ENCODE measurements around the gene RER1.

Gene RER1

DNA sequence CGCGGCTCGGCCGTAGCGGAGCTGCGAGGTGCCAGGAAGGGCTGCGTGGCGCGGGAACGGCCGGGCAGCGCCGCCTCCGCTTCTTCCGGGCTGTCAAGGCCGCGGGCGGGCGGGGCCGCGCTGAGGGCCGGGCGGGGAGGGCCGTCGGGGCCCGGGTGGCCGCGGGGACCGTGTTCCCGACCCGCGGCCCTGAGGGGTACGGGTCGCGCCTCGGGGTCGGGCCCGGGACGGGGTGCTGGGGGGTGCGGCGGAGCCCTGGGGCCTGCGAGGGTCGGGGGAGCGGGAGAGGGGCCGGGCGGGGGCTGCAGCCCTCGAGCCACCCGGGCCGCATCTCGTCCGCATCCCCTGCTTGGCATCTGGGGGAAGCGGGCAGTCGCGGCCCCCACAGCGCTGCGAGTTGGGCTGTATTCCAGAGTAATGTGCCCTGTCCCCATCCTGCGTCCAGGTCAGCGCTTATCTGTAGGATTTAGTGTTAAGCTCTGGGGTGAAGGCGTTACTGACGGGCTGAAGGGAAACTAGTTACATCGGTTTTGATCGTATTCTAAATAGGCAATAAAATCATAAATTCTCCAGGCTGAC lies 379 bp downstream of the RER1 start:
- no peak for DNase-seq (ENCODE audit: low read depth)

DNA sequence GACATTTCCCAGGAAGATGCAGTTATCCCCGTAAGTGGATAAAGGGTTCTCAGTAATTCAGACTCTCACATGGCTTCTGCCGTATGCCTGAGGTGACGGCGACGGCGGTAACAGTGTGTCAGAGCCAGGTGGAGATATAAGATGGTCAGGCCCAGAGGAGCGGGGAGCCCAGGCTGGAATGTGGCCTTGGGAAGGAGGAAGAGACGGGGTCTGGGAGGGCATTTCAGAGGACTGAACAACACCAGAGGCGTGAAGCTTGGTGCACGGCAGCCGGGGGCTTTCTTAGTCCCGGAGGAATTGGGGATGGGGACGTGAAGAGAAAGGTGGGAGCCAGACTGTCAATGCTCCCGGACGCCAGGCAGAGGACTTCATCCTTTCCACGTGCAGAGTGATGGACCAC lies 1.0 kb downstream of the RER1 start:
- DNase-seq (ENCODE audit: low read depth) = no peak

DNA sequence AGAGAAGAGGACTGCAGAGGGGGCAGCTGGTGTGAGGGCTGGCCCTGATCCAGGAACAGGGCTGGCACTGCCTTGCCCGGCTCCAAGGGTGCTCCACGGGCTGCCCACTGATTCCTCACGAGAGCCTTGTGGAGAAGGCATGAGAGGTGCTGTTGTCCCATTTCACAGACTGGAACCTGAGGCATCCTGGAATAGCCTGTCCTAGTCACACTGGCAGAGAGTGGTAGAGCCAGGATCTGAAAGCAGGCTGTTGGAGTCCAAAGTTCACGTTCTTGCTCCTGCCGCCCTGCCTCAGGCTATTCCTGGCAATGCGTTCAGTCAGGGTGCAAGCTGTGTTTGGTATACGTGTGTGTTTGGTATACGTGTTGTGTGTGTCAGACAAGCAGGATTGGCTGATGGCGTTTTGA lies 1.8 kb downstream of the RER1 start:
- no peak for DNase-seq (ENCODE audit: low read depth)

DNA sequence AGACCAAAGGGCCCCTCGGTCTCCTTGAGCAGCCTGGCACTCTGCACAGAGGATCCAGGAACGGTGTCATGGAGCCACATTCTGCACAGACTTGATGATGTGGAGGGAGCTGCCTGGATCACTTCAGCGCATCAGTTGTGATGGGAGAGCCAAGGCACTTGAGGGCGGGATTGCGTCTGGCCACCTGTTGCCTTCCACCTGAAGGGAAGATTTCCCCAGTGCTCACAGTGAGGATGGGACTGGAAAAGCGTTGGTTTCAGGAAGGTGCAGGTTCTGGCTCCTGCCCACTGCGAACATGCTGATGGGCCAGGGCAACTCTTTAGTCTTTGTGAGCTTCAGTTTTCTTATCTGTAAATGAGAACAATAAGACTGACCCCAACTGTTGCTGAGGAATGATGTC lies 2.6 kb downstream of the RER1 start:
- no peak for DNase-seq (ENCODE audit: low read depth)

DNA sequence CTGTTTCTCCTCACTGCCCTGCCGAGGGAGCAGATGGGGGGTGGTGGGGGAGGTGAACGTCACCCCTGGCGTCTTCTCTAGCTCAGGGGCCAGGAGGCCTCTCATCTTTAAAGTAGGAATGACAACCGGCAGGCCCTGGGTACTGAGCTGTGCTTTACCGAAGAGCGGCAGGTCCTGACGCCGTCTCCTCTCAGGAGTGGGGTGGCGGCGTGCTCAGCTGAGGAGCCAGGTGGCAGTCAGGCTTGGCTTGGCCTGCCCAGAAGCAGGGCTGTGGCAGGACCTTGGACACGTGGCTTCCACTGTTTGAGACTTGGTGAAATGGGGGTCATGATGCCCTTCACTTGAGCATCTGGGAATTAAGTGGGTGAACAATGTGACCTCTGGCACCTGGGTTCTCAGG lies 3.1 kb downstream of the RER1 start:
- DNase-seq (ENCODE audit: low read depth) = no peak

DNA sequence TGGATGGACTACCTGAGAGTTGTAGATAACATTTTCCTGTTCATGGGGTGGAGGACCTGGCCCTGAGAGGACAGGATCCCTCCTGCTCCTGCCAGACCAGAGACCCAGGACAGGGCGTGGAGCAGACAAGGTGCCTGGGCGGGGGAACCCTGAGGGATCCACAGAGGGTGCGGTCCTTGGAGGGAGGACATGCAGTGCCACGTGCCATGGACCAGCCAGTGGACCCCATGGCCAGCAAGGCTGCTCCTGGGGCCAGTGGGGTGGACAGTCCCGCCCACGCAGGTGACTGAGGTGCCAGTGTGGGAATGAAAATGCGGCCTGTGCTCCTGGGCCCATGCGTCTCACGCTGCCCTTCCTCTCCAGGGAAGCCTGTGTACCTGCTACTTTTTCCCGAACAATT lies 3.6 kb downstream of the RER1 start:
- no peak for DNase-seq (ENCODE audit: low read depth)

DNA sequence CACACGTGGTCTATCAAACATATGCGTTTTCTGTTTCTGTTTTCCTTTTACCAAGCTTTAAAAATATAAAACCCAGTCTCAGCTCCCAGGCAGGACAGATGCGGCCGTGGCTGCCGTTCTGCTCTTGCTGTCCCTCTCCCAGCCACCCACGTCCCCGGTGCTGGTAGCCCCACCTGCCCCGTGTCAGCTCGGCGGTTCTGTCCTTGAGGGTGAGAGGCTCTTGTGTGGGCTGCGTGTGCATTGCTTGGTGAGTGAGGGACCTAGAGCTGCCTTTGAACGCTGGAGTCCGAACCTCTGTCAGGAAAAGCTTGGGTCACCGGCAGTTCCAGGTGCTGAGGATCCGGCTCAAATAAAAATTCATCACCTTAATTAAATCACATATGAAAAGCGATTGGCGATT lies 4.4 kb downstream of the RER1 start:
- no peak for DNase-seq (ENCODE audit: low read depth)

DNA sequence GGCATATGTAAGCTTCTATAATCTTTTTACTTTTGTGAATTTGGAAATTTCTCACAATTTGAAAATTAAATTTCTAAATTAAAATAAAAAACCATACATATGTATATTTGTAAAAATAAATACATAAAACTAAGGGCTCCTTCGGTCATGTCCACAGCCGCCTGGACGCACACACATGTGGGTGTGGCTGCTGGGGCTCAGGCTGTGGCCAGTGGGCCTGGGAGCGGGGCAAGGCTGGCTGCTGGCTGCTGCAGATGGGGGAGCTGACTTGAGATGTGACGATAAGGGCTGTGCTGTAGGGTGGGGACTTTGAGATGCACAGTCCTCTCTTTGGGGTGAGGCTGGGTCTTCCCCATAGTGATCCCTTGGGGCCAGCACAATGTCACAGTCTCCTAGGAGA lies 4.8 kb downstream of the RER1 start:
- DNase-seq (ENCODE audit: low read depth) = no peak

DNA sequence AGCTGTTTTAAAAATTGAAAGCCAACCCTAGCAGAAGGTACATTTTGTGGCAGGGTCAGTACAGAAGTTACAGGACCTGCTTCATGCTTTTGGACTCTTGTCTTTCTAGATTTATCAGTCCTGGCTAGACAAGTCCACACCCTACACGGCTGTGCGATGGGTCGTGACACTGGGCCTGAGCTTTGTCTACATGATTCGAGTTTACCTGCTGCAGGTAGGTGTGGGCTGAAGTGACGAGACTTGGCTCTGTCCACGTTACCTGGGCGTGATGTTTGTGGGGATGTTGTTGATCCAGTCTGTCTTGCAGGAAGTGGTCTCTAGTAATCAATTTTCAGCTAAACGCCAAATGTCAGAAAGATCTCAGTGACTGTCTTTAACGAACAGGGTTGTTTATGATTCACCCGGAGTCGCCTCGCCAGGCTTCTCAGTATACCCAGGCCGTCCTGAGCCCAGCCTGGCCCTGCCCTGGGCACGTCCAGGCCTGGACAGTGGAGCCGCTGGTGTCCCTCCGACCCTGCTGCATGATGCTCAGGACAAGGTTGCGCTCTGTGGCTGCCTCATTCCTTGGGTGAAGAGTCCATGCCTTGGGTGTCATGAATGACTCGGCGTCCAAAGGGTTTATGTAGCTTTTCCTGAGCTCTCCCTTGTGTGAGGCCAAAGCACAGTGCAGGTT lies 5.5 kb downstream of the RER1 start:
- no peak for DNase-seq (ENCODE audit: low read depth)

DNA sequence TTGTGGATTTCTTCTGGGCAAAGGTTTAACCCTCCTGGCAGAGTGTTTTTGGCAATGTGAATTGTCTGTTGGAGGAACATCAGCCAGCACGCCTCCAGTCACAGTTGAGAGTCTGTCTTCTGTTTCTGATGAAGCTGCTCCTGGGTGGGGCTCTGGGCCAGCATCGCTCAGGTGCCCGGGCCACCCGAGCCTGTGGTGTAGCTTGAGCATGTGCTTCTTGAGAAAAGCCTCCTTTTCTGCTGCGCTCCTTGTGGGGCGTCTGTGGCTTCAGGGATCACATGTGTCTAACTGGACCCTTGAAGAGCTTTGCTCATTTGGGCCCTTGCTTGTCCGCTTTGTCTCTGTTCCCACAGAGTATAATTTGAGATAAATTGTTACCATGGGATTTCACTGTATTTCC lies 7.2 kb downstream of the RER1 start:
- no peak for DNase-seq (ENCODE audit: low read depth)

DNA sequence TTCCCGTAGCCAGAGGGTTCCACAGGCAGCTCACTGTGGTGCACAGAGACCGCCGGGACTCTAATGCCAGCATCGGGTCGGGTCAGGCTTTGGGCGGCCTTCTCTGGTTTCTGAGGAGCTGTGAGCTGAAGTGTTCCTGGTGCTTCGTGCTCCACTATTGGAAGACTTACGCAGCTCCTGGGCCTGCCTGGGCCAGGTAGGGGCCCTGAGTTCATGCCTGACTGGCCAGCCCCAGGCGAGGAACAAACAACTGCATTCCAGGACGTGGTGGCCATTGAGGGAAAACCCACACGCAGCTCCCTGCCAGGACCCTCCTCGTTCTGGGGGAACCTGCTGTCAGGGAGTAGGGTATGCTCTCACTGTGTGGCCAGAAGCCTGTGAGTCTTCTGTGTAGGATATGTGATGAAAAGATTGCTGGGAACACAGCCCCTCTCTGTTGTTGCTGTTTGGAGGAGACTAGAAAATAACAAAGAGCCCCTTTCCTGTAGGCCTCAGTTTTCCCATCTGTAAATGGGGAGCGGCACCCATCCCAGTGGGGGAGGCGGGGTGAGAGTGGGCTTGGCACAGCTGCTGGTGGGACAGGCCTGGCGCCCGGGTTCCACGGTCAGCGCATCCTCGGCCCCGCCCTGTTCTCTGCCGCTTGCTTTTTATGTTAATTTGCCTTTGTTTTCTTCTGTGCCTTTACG lies 8.4 kb downstream of the RER1 start:
- no peak for DNase-seq (ENCODE audit: low read depth)

DNA sequence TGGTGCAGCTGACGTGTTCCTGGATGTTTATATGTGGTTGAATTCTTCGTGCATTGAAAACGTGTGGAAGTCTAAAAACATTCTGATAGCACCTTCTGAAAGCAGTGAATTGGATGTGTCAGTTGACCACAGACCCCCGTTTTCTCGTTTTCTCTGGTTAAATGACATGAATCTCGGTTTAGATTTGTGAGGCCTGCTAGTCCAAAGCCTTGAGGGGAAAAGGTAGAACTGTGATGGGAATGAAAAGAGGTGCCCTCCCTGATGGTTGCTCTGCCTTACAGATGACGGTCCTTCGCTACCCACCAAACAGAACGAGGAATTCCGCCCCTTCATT lies 8.9 kb downstream of the RER1 start:
- no peak for DNase-seq (ENCODE audit: low read depth)

DNA sequence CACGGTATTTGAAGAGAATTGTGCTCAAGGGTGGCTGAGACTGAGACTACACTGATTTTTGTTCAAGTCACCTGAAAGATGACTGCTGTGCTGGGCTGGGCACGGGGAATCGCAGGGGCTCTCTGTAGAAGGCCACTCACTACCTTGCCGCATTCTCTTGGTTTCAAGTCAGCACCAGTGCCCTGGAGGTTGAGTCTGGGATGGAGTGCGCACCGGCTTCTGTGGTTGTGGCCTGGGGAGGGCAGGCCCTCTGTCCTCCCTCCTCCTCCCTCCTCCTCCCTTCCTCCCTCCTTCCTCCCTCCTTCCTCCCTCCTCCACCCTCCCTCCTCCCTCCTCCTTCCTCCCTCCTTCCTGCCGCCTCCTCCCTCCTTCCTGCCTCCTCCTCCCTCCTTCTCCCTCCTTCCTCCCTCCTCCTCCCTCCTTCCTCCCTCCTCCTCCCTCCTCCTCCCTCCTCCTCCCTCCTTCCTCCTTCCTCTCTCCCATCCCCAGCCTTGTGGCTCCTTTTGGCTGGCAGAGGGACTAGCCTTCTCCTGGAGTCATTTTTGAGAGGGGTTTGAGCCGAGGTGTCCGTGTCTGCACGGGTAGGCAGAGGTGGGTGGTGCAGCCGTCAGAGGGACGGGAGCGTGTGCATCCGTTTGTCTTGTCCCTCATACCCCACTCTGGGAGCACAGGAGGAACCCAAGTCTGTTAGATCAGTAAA lies 9.5 kb downstream of the RER1 start:
- no peak for DNase-seq (ENCODE audit: low read depth)

DNA sequence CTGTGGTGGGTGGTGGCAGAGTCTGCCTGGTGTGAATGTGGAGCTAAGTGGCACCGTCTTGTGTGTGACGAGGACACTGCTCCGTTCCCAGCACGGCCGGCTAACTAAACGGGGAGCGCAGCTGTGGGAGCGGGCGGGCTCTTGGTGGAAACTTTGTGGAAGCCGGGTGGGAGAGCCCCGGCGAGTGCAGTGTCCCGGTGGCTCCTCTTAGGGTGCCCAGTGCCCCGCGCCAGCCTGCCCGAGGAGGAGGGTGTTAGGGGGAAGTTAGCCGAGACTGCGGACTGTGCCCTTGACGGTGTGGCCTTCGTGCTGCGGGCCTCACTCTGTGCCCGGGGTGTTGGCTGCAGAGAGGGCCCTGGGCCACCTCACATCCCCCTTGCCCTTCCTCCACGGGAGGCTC lies 10.8 kb downstream of the RER1 start:
- no peak for DNase-seq (ENCODE audit: low read depth)

DNA sequence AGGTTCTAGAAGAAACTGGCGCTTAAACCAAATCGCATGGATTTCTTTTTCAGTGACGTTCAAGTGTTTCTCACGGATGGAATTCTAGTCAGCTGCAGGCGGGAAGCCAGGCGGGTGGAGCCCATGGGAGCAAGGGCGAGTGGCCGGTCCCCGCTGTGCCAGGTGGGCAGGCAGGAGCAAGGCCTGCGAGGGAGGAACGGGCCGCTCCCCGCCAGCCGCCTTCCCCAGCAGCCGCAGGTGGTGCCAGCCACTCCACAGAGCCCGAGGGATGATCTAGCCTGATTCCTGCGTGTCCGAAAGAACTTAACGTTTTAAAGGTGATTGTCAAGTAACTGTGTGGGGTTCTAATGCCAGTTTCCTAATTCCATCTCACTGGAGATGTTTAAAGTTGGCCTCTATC lies 11.6 kb downstream of the RER1 start:
- no peak for DNase-seq (ENCODE audit: low read depth)

DNA sequence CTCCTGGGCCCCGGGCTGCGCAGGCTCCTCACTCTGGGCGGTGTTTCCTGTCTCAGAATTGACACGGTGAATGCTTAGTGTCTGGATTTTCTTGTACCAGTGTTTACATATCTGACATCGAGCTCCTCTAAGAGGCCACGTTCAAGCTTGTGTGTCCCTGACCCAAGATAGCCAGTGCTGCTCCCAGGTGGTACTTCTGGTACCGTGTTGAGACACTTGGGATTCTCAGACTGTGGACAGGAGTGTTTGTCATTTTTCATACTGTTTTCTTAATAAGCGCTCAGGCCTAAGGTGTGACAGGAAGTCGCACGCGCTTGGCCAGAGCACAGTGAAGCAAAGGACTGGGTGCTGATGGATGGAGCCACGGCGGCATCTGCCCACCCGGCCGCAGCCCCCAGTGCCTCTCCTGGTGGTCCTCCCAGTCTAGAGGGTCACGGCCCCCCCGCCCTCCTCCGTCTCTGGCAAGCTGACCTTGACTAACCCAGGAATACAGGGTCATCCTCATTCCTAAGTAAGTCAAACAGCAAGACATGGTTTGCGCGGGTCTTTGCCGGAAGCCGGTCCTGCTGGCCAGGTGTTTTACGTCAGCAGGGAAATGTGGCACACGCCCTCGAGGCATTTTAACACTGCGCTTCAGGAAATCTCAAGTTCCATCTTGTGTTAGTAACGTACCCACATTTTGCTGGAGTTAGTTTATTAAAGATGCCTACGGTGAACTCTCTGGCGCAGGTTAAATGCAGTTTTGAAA lies 12.7 kb downstream of the RER1 start:
- DNase-seq (ENCODE audit: low read depth) = no peak

DNA sequence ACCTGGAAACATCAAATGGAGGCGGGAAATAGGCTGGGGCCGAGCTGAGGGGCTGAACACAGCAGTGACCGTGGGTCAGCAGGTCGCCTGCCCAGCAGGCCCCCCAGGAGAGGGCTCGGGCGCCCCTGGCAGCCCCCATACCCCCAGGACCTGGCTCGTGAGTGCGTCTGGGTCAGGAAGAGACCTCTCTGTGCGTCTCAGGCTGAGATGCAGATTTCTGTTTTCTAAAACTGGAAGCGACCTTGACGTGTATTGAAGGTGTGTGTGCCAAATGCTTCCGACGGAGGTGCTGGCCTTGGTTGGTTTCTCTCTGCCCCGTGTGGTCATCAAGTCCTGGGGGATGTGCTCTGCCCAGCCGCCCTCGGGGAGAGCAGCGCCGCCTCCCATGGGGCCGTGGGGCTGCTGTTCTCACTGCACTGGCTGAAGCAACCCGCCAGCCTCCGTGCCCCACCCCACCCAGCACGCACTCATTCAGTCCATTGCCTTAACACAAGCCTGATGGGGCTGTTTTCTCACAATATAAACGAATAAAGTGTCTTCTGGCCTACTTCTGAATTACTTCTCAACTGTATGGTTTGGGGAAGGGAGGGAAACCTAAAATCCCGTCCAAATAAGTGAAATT lies 13.4 kb downstream of the RER1 start:
- DNase-seq (ENCODE audit: low read depth) = no peak

DNA sequence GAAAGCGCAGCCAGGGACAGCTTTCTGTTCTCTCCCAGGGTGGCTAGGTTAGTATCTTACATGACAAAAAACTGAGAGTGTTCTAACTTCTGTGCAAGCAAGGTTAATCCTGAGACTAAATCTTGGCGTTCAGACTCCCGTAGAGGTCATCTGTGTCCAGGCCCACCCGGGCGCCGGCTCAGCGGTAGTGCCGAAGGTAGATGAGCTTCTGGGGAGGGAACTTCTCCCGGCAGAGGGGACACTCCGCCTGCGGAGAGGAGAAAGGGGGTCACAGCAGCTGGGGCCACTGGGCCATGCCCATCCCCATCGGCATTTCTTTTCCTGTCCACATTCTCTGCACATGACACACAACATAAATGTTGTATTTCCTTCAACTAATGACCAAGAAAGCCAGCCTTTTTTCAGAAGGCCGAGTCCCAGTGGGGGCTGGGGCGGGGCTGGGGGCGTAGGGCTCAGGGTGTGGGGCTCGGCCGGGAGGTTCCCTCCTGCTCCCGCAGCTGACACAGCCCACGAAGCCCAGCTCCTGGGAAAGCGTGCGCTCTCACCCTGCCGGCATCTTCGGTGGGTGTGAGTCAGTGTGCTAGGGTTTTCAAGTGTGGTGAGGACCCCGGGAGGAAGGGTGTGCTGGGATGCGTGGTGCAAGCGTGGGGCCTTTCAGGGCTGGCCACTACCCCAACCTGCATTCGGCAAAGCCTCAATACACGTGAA lies 14.1 kb downstream of the RER1 start:
- no peak for DNase-seq (ENCODE audit: low read depth)

DNA sequence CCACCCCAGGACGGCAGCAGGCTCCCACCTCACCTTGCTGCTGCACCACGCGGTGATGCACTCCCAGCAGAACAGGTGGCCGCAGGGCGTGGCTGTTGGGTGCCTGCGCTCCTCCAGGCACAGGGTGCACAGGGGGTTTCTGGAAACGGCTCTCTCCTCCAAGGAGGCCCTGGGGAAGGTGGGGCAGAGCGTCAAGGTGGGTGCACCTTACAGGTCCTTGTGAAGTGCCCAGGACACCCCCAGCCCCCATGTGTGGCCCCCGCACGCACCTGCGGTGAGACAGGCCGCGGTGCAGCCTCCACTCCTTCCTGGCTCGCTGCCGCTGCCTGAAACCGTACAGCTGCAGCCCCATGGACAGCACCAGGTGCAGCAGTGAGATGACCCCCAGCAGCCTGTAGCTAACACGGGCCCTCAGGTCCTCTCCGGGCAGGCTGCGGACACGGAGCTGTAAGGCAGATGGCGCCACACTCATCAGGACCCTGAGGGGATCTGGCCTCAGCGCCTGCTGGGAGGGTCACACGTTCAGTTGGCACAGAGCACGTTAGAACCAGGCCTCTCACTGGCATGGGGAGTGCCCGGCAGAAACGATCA lies 14.9 kb downstream of the RER1 start:
- DNase-seq (ENCODE audit: low read depth) = no peak

DNA sequence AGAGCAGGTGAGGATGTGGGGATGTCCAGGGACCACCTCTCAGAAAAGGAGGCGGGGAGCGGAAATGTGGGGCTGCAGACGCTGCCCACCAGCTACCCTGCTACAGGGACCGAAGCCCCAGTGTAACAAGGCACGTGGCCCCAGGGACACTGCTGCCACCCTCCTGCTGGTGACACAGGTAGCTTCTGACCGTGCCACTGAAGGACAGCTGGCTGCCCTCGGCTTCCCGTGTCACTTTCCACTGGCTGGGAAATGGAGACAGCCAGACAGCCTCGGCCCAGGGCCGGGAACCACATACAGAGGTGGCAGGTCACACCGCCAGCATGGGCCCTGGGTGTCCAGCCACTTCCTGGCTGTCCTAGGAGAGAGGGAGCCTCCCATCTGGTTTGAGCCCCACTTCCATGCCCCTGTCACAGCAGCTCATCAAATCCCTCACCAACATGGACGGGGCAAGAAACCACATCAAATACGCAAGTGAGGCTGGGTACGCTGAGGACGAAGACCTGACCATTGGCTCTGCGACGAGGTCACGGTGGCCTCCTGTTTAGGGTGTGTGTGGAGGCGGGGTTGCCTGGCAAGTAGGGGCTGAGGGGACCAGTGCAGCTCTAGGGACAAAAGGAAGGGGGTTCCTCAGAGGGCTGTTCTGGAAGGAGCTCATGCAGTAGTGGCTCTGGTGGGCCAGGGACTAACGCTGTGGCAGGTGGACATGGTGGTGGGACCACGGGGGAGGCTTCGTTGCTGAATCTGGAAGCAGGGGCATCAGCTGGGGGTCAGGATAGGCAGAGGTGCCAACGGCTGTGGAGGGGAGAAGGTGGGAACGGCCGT lies 15.7 kb downstream of the RER1 start:
- DNase-seq (ENCODE audit: low read depth) = no peak

DNA sequence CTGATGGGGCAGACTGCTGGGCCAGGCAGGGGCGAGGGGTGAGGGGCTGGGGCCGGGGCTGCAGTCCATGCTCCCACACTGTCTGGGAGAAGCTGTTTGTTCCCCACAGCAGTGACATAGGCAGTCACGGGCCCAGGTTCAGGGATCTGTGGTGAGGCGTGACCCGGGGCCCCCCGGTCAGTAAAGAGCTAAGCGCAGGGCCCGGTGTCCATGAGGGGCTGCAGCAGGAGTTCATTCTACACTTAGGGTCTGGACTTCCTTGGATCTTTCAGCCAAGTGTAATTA lies 16.3 kb downstream of the RER1 start:
- DNase-seq (ENCODE audit: low read depth) = no peak
